Measurements from ENCODE around the gene NSUN3. TPM values are rescaled to one million over a fixed set of nuclear protein-coding genes. Genes with fewer than 3 reads are reported as not detected.
"Not testable (repeated sequence)": the region's sequence is repeated elsewhere in the genome, so short reads cannot be mapped to it uniquely, and the experiment has no call there.

Gene NSUN3
- total and polyA plus RNA-seq, 12 donors = 3.1 to 18.9 (median 12.1) TPM

DNA sequence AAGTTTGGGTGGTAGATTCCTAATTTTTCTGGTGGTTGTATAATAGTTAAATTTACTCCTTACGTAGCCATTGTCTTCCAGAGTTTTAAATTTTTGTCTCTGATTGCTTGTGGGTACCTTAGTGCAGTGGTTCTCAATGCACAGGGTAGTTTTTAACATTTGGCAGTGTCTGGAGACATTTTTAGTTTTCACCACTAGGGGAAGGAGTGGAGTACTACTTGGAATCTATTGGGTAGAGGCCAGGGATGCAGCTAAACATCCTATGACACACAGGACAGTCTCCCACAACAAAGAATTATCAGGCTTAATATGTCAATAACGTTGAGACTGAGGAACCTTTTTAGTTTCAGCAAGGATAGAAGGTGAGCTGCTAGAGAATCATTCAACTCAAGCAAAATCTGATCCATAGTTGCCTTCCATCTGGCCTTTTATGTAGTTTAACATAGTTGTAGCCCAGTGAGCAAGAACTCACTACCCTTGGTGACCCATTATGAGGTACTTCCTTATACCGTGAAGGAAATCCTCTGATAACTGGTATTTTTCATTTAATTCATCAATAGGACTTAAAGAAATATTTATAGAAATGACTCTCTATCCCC lies 25.9 kb upstream of the NSUN3 start:
- Histone ChIP-seq H3K4me1 (replicated peaks in 1 of 2) (no peaks in the 10 kb centered on the region), H3K4me3 (no peak overlapping the region), H3K9me3 (replicated peaks in 1 of 3) (no peaks in the 10 kb centered on the region), H3K36me3 (replicated peaks in 1 of 2) (no peaks in the 10 kb centered on the region), H3K27ac (no peak overlapping the region), H3K27me3 (no peaks in the 10 kb centered on the region)
- DNase-seq = peak in 3 of 7 donors; percentile 16 to 25 (median 17)
- TF ChIP-seq, protein P1, sequence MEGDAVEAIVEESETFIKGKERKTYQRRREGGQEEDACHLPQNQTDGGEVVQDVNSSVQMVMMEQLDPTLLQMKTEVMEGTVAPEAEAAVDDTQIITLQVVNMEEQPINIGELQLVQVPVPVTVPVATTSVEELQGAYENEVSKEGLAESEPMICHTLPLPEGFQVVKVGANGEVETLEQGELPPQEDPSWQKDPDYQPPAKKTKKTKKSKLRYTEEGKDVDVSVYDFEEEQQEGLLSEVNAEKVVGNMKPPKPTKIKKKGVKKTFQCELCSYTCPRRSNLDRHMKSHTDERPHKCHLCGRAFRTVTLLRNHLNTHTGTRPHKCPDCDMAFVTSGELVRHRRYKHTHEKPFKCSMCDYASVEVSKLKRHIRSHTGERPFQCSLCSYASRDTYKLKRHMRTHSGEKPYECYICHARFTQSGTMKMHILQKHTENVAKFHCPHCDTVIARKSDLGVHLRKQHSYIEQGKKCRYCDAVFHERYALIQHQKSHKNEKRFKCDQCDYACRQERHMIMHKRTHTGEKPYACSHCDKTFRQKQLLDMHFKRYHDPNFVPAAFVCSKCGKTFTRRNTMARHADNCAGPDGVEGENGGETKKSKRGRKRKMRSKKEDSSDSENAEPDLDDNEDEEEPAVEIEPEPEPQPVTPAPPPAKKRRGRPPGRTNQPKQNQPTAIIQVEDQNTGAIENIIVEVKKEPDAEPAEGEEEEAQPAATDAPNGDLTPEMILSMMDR (IDR thresholded peaks at IDR 0.05) = peak; percentile 28 to 57 (median 48)
- TF ChIP-seq POLR2A (IDR thresholded peaks at IDR 0.05) = no peak
- WGBS, 4 donors = 73 to 80% (median 79%) methylated on average over 3 of the region's 3 CpGs
- intact Hi-C loops (cut with DNase I) = no loop called here

DNA sequence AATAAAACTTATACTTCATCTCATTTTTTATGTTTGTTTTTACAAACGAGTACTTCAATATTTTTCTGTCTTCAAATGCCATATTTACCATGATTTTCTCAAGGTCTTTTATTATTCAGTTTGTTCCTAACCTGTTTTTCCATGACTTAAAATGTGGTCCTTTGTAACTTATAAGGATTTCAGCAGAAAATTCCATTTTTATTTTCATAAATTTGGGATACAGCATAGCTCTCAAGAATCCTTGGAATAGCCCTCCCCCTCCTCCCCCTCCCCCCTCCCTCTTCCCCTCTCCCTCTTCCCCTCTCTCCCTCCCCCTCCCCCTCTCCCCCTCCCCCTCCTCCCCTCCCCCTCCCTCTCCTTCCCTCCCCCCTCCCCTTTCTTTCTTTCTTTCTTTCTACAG lies 19.6 kb upstream of the NSUN3 start:
- TF ChIP-seq POLR2A (IDR thresholded peaks at IDR 0.05) = no peak
- TF ChIP-seq, protein P1 (IDR thresholded peaks at IDR 0.05) = no peak
- 62 to 72% (median 69%) methylated on average over 1 of the region's 1 CpG for WGBS, 4 donors
- Histone ChIP-seq H3K27ac (no peak overlapping the region), H3K9me3 (replicated peaks in 1 of 3) (no peaks in the 10 kb centered on the region), H3K4me1 (replicated peaks in 1 of 2) (no peaks in the 10 kb centered on the region), H3K27me3 (no peaks in the 10 kb centered on the region), H3K36me3 (replicated peaks in 1 of 2) (no peaks in the 10 kb centered on the region), H3K4me3 (no peak overlapping the region)
- intact Hi-C loops (cut with DNase I) = no loop called here
- no peak for DNase-seq

DNA sequence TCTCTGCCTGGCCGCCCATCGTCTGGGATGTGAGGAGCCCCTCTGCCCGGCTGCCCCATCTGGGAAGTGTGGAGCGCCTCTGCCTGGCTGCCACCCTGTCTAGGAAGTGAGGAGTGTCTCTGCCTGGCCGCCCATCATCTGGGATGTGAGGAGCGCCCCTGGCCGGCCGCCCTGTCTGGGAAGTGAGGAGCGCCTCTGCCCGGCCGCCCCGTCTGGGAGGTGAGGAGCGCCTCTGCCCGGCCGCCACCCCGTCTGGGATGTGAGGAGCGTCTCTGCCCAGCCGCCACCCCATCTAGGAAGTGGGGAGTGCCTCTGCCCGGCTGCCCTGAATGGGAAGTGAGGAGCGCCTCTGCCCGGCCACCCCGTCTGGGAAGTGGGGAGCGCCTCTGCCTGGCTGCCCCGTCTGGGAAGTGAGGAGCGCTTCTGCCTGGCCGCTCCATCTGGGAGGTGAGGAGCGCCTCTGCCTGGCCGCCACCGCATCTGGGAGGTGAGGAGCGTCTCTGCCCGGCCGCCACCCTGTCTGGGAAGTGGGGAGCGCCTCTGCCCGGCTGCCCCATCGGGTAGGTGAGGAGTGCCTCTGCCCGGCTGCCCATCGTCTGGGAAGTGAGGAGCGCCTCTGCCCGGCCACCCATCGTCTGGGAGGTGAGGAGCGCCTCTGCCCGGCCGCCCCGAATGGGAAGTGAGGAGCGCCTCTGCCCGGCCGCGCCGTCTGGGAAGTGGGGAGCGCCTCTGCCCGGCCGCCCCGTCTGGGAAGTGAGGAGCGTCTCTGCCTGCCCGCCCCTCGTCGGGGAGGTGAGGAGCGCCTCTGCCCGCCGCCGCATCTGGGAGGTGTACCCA lies 18.5 kb upstream of the NSUN3 start:
- DNase-seq; H3K36me3 ChIP-seq (replicated peaks in 1 of 2); H3K4me1 ChIP-seq (replicated peaks in 1 of 2); H3K27ac ChIP-seq; intact Hi-C loops (cut with DNase I); H3K27me3 ChIP-seq; H3K4me3 ChIP-seq; H3K9me3 ChIP-seq (replicated peaks in 1 of 3): not testable (repeated sequence)
- 97 to 100% (median 99%) methylated on average over 17 to 61 of the region's 61 CpGs for WGBS, 4 donors

DNA sequence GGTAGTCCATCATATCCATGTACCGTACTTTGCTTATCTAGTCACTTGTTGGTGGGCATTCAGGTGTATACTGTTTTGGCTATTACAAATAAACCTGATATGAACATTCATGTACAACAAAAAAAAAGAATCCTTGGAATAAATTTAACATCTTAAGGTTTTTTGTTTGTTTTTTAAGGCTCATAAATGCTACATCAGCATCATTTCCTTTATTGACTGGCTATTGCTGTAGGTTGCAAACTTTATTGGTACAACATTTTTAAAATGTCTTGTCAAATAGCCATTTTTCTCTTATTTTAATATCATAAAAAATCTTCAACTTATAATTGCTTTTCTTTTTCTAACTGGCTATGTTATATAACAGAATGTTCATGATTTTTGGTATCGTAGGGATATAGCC lies 16.3 kb upstream of the NSUN3 start:
- DNase-seq = no peak
- WGBS, 4 donors = 96 to 99% (median 98%) methylated on average over 2 of the region's 2 CpGs
- Histone ChIP-seq H3K36me3 (replicated peaks in 1 of 2) (no peaks in the 10 kb centered on the region), H3K9me3 (replicated peaks in 1 of 3) (no peaks in the 10 kb centered on the region), H3K27me3 (no peaks in the 10 kb centered on the region), H3K4me3 (no peak overlapping the region), H3K4me1 (replicated peaks in 1 of 2) (no peaks in the 10 kb centered on the region), H3K27ac (no peak overlapping the region)
- intact Hi-C loops (cut with DNase I) = no loop called here
- TF ChIP-seq POLR2A (IDR thresholded peaks at IDR 0.05) = no peak
- TF ChIP-seq, protein P1 (IDR thresholded peaks at IDR 0.05) = no peak

Measured in adrenal gland (tissue), 12 donors.